IMR-90 (cell line): ENCODE measurements around the gene BICD1. TPM values are rescaled to one million over a fixed set of nuclear protein-coding genes. Genes with fewer than 3 reads are reported as not detected.

Experiments used
- ATAC-seq: fragments of 200-7000 bp; cut with Tn5 transposase; 2 replicates; pipeline ENCODE4 v1.9.1; 2020; ENCODE audit warnings: low read depth, mild to moderate bottlenecking, moderate library complexity
- BruUV-seq: library from RNA; stranded (reverse); fragments of 400-500 nt; replicated peaks from 2 replicates; lab custom pipeline; 2021; lab: Mats Ljungman, UMichigan
- CTCF ChIA-PET: fragments of 300-600 bp; formaldehyde crosslinking; extraction: SDS; loops from one replicate; lab custom pipeline; 2021; ENCODE audit warnings: antibody characterized with exemption; lab: Yijun Ruan, JAX
- POLR2A ChIA-PET: fragments of 300-600 bp; sonication (Branson Sonifier 250); formaldehyde crosslinking; loops from one replicate; lab custom pipeline; 2022; ENCODE audit warnings: antibody characterized with exemption; ENCODE audit not compliant: unreplicated experiment; lab: Charles Lee
- DNase-seq: peaks from one replicate; pipeline ENCODE4 v3.0.0; 2013
- H2AFZ ChIP-seq: replicated peaks from 2 replicates; pipeline ENCODE3; 2013; ENCODE audit warnings: low read length, mild to moderate bottlenecking; ENCODE audit not compliant: poor library complexity
- H2AK5ac ChIP-seq: 2 replicates; pipeline ENCODE4 v1.6.1; 2013; ENCODE audit warnings: low read depth, low read length, inconsistent platforms
- H2AK9ac ChIP-seq: replicated peaks from 2 replicates; pipeline ENCODE3; 2013; ENCODE audit warnings: mild to moderate bottlenecking, low read depth, low read length, moderate library complexity; ENCODE audit not compliant: poor library complexity
- H2BK120ac ChIP-seq: 2 replicates; pipeline ENCODE4 v1.6.1; 2013; ENCODE audit warnings: low read depth, low read length, inconsistent platforms
- H2BK15ac ChIP-seq: 3 replicates; pipeline ENCODE4 v1.6.1; 2013; ENCODE audit warnings: low read depth, low read length, inconsistent platforms
- H2BK20ac ChIP-seq: 2 replicates; pipeline ENCODE4 v1.6.1; 2013; ENCODE audit warnings: low read depth, mild to moderate bottlenecking, inconsistent platforms, low read length, moderate library complexity
- H2BK5ac ChIP-seq: 2 replicates; pipeline ENCODE4 v1.6.1; 2013; ENCODE audit warnings: mild to moderate bottlenecking, low read depth, low read length, inconsistent platforms; ENCODE audit not compliant: poor library complexity, severe bottlenecking
- H3K14ac ChIP-seq: replicated peaks from 2 replicates; pipeline ENCODE4 v1.6.1; 2013; ENCODE audit warnings: low read depth, low read length, inconsistent platforms
- H3K18ac ChIP-seq: 2 replicates; pipeline ENCODE4 v1.6.1; 2013; ENCODE audit warnings: low read depth, low read length, control low read depth
- H3K23ac ChIP-seq: 2 replicates; pipeline ENCODE4 v1.6.1; 2013; ENCODE audit warnings: low read depth, low read length, inconsistent platforms
- H3K27ac ChIP-seq: 2 replicates; pipeline ENCODE4 v1.5.1; 2013; ENCODE audit warnings: mild to moderate bottlenecking, control low read depth, low read length; ENCODE audit not compliant: insufficient read depth
- H3K27me3 ChIP-seq: 2 replicates; pipeline ENCODE4 v1.6.1; 2013; ENCODE audit warnings: low read length; ENCODE audit not compliant: control insufficient read depth, insufficient read depth
- H3K36me3 ChIP-seq: 2 replicates; pipeline ENCODE4 v1.6.1; 2013; ENCODE audit warnings: low read length, mixed read lengths; ENCODE audit not compliant: control insufficient read depth, insufficient read depth
- H3K4ac ChIP-seq: 2 replicates; pipeline ENCODE4 v1.6.1; 2013; ENCODE audit warnings: low read depth, low read length, inconsistent platforms
- H3K4me1 ChIP-seq: 2 replicates; pipeline ENCODE4 v1.6.1; 2013; ENCODE audit warnings: low read length, mixed read lengths; ENCODE audit not compliant: control insufficient read depth, insufficient read depth
- H3K4me2 ChIP-seq: 2 replicates; pipeline ENCODE4 v1.6.1; 2013; ENCODE audit warnings: low read depth, mild to moderate bottlenecking, control low read depth, low read length, moderate library complexity
- H3K4me3 ChIP-seq: 2 replicates; pipeline ENCODE4 v1.5.1; 2013; ENCODE audit warnings: low read depth, mild to moderate bottlenecking, control low read depth, low read length, moderate library complexity; ENCODE audit not compliant: insufficient read depth
- H3K56ac ChIP-seq: 2 replicates; pipeline ENCODE4 v1.6.1; 2013; ENCODE audit warnings: low read length, inconsistent platforms; ENCODE audit not compliant: insufficient read depth; ENCODE audit errors: extremely low read depth
- H3K79me1 ChIP-seq, 2 experiments: 2 replicates each; pipeline ENCODE4 v1.6.1; 2013; ENCODE audit warnings: low read length in 2 of 2, inconsistent platforms in 1 of 2, low read depth in 1 of 2
- H3K9ac ChIP-seq: 2 replicates; pipeline ENCODE4 v1.6.1; 2013; ENCODE audit warnings: low read depth, low read length, control low read depth
- H3K9me1 ChIP-seq: 2 replicates; pipeline ENCODE4 v1.6.1; 2013; ENCODE audit warnings: low read length, inconsistent platforms; ENCODE audit not compliant: insufficient read depth
- H3K9me3 ChIP-seq: 2 replicates; pipeline ENCODE4 v1.6.1; 2013; ENCODE audit warnings: low read length; ENCODE audit not compliant: control insufficient read depth, insufficient read depth
- H4K20me1 ChIP-seq: 2 replicates; pipeline ENCODE4 v1.6.1; 2013; ENCODE audit warnings: low read length, inconsistent platforms; ENCODE audit not compliant: insufficient read depth
- H4K5ac ChIP-seq: 2 replicates; pipeline ENCODE4 v1.6.1; 2013; ENCODE audit warnings: mild to moderate bottlenecking, low read depth, low read length, control low read depth
- H4K8ac ChIP-seq, 2 experiments: 2 replicates each; pipeline ENCODE4 v1.6.1; 2013; ENCODE audit warnings: low read depth in 2 of 2, low read length in 2 of 2, control low read depth in 1 of 2, inconsistent platforms in 1 of 2
- H4K91ac ChIP-seq: 2 replicates; pipeline ENCODE4 v1.6.1; 2013; ENCODE audit warnings: low read depth, low read length, inconsistent platforms; ENCODE audit not compliant: insufficient read depth
- CTCF ChIP-seq: conservative IDR thresholded peaks from 2 replicates; pipeline ENCODE4 v1.5.1; 2012; ENCODE audit warnings: mild to moderate bottlenecking, low read depth, low read length, improper control_type of control experiment
- ELK1 ChIP-seq: fragments of 150-350 bp; IDR thresholded peaks from 2 replicates; pipeline ENCODE4 v1.6.1; 2016; ENCODE audit warnings: low read depth, mild to moderate bottlenecking, low read length, moderate library complexity, borderline replicate concordance
- NFE2L2 ChIP-seq: fragments of 150-350 bp; IDR thresholded peaks from 2 replicates; pipeline ENCODE4 v1.6.1; 2016; ENCODE audit warnings: low read depth, mild to moderate bottlenecking, low read length
- WGBS, 2 experiments: methylation state at CpG; one replicate each; pipeline versions ENCODE4 v1.1.5 to v1.1.7; 2013; ENCODE audit warnings: missing lambda C conversion rate in 2 of 2; ENCODE audit not compliant: insufficient read length in 1 of 2; ENCODE audit errors: extremely low coverage in 2 of 2; 5-methylcytosine and 5-hydroxymethylcytosine counted together
- dilution Hi-C: fragments of 300-500 bp; cut with HindIII; formaldehyde crosslinking; loops from one replicate; pipeline ENCODE4 v1.14.3; 2018; ENCODE audit warnings: low sequenced_read_pairs; ENCODE audit not compliant: unreplicated experiment
- in situ Hi-C: fragments of 300-500 bp; cut with MboI; formaldehyde crosslinking; loops from 3 replicates; pipeline ENCODE4 v1.14.3; 2019; ENCODE audit warnings: low sequenced_read_pairs, inconsistent platforms, mixed read lengths
- intact Hi-C: fragments of 100-400 bp; cut with micrococcal nuclease; formaldehyde crosslinking; loops from 2 replicates; pipeline ENCODE4 v1.10.0; 2022
- polyA plus RNA-seq, 3 experiments: library from polyadenylated mRNA; depleted of rRNA; stranded (reverse); fragments of >200 nt; gene quantifications; 2 replicates each; pipeline ENCODE4 v1.2.3, GENCODE V29; 2012; ENCODE audit warnings: low replicate concordance in 1 of 3
- total RNA-seq: library from RNA; depleted of rRNA; stranded (reverse); fragments of >200 nt; gene quantifications from 2 replicates; pipeline ENCODE4 v1.2.3, GENCODE V29; 2012

BICD1 gene
- total and polyA plus RNA-seq, 2 of the 4 experiments (the other 2 are of a cell fraction): 17.2 to 21.8 TPM

- Histone ChIP-seq H3K4ac (no peak overlapping the region), H3K4me1 (no peaks in the 10 kb centered on the region), H3K18ac (no peak overlapping the region), H3K14ac (no peak overlapping the region), H2AK5ac (no peak overlapping the region), H2AK9ac (no peak overlapping the region), H3K9me1 (no peaks in the 10 kb centered on the region), H4K91ac (no peak overlapping the region), H2BK5ac (no peak overlapping the region), H4K8ac (no peak overlapping the region), H3K9me3 (no peaks in the 10 kb centered on the region), H3K4me3 (no peak overlapping the region), H2BK120ac (no peak overlapping the region), H3K27ac (no peak overlapping the region), H3K79me1 (peaks cover 21 to 32% of the 10 kb centered on the region in 2 experiments; a peak in 3 of 4 replicates), H3K36me3 (no peaks in the 10 kb centered on the region), H3K9ac (no peak overlapping the region), H2BK20ac (no peak overlapping the region), H4K5ac (no peak overlapping the region), H3K56ac (no peak overlapping the region), H3K27me3 (no peaks in the 10 kb centered on the region), H4K20me1 (no peaks in the 10 kb centered on the region; the same call in 1 of the 2 replicates), H2BK15ac (no peak overlapping the region), H3K4me2 (no peak overlapping the region), H3K23ac (no peak overlapping the region), H2AFZ (no peak overlapping the region)
- CTCF ChIA-PET: no interaction called here
- POLR2A ChIA-PET: no interaction called here
- no TSS peak for BruUV-seq
- DNase-seq: no peak
- dilution Hi-C loops (no loop called here), intact Hi-C loops (no loop called here), in situ Hi-C loops (no loop called here)
- ATAC-seq: no peak
- TF ChIP-seq ELK1 (no peak), NFE2L2 (no peak), CTCF (no peak)
- WGBS, 2 experiments: no CpG with 5 or more reads among the region's 2 CpGs
These were observed 178.4 kb downstream of the BICD1 start for GRCh38 chr12:32285021-32285420.
